Heart right ventricle (tissue), 16 donors: ENCODE results near the gene SPESP1. TPM values are rescaled to one million over a fixed set of nuclear protein-coding genes. Genes with fewer than 3 reads are reported as not detected.
"Not testable (repeated sequence)": the region's sequence is repeated elsewhere in the genome, so short reads cannot be mapped to it uniquely, and the experiment has no call there.

Experiments used
- ATAC-seq, 8 donors: fragments of 200-7000 bp; cut with Tn5 transposase; one replicate each; pipeline ENCODE4 v1.9.1; 2020; ENCODE audit warnings: mild to moderate bottlenecking in 8 of 8, moderate library complexity in 8 of 8, moderate number of reproducible peaks in 1 of 8
- DNase-seq, 2 donors: peaks; one replicate each; pipeline ENCODE4 v3.0.0-alpha.2; 2020
- H3K27ac ChIP-seq, 10 donors: fragments of 200-600 bp; sonication (generic) in 2 of 10; one replicate each; pipeline versions ENCODE4 v1.5.0 to v1.8.0; 2020 to 2022; ENCODE audit warnings: mild to moderate bottlenecking in 3 of 10
- H3K27me3 ChIP-seq, 7 donors: fragments of 200-600 bp; one replicate each; pipeline ENCODE4 v1.8.0; 2021 to 2022; ENCODE audit warnings: mild to moderate bottlenecking in 2 of 7
- H3K36me3 ChIP-seq, 9 donors: fragments of 200-600 bp; sonication (generic) in 1 of 9; one replicate each; pipeline versions ENCODE4 v1.5.0 to v1.8.0; 2020 to 2022; ENCODE audit warnings: mild to moderate bottlenecking in 2 of 9
- H3K4me1 ChIP-seq, 9 donors: fragments of 200-600 bp; sonication (generic) in 1 of 9; one replicate each; pipeline versions ENCODE4 v1.5.0 to v1.8.0; 2020 to 2022; ENCODE audit warnings: mild to moderate bottlenecking in 4 of 9
- H3K4me3 ChIP-seq, 10 donors: fragments of 200-600 bp; sonication (generic) in 2 of 10; one replicate each; pipeline versions ENCODE4 v1.5.0 to v1.8.0; 2020 to 2022; ENCODE audit warnings: mild to moderate bottlenecking in 7 of 10, moderate library complexity in 2 of 10
- H3K9me3 ChIP-seq, 11 donors: fragments of 200-600 bp in 10 of 11; sonication (generic) in 2 of 11; one replicate each; pipeline versions ENCODE4 v1.5.0 to v1.8.0; 2013 to 2022; ENCODE audit warnings: mild to moderate bottlenecking in 2 of 11, control low read depth in 1 of 11, moderate library complexity in 1 of 11
- WGBS, 2 donors: extraction: QIAGEN DNeasy Blood & Tissue Kit; methylation state at CpG; one replicate each; pipeline ENCODE4 v1.1.7; 2013; ENCODE audit warnings: inconsistent platforms in 1 of 2; 5-methylcytosine and 5-hydroxymethylcytosine counted together
- intact Hi-C, 10 donors: fragments of 100-400 bp; cut with DNase I; formaldehyde crosslinking; loops; one replicate each; pipeline versions ENCODE4 v1.11.1 to v1.14.2; 2022
- polyA plus RNA-seq, 2 donors: library from polyadenylated mRNA; stranded (reverse); fragments of 200-250 nt; gene quantifications; one replicate each; pipeline ENCODE4 v1.2.3, GENCODE V29; 2013
- total RNA-seq, 10 donors: library from RNA; stranded (reverse); fragmentation: NEBNext Ultra II Directional in 3 of 10; extraction: Animal tissue kit (Norgen Biotek cat#: 25700) in 3 of 10; gene quantifications; one replicate each; pipeline versions ENCODE4 v1.2.1 to v1.2.4, GENCODE V29; 2021 to 2023
- TF ChIP-seq, protein P1 (sequence below), 9 donors: fragments of 200-600 bp; sonication (generic) in 2 of 9; IDR thresholded peaks; one replicate each; pipeline versions ENCODE4 v1.5.0 to v1.8.0; 2021 to 2022; ENCODE audit warnings: antibody characterized with exemption in 9 of 9, mild to moderate bottlenecking in 5 of 9, moderate library complexity in 1 of 9
- donor health status: Arrhythmogenic right ventricular cardiomyopathy.
- donor health status: ischemic (EF 13 %, LVEDD 7.1; RV severe dilation, severe dysfunction).
- donor health status: healthy with polysubstance abuse.
- donor health status: DM: no; HTN: yes; CAD: no.
- donor health status: DM: no; HTN: no; CAD: no.
- donor health status: ischemic (EF 25% LVEDD 6.9; RV normal size, moderate dysfunction).
- donor health status: ischemic (EF 25% LVEDD 5.7; RV mildly dilated, moderate dysfunction).
- donor health status: healthy.
- donor health status: DM: yes; HTN: yes; CAD: no.
- donor health status: Ischemic cardiomyopathy.
- donor health status: ischemic (EF 35%, LVEDD 5.7; RV mildly dilated, moderate dysfunction).
- donor health status: nonischemic (EF 11% LVEDD 7.7; RV severe dilation, severe dysfunction).
- donor health status: DM: yes; HTN: yes; CAD: no.
- donor health status: PGD.
- donor health status: ischemic (EF 29% LVEDD 5.4; RV normal size, mild dysfunction).
- donor health status: nonischemic (EF 23%, LVEDD 6.1; RV moderate dilation, normal function).

The SPESP1 gene
- total and polyA plus RNA-seq, 12 donors = 1.0 to 10.5 (median 4.8) TPM

DNA sequence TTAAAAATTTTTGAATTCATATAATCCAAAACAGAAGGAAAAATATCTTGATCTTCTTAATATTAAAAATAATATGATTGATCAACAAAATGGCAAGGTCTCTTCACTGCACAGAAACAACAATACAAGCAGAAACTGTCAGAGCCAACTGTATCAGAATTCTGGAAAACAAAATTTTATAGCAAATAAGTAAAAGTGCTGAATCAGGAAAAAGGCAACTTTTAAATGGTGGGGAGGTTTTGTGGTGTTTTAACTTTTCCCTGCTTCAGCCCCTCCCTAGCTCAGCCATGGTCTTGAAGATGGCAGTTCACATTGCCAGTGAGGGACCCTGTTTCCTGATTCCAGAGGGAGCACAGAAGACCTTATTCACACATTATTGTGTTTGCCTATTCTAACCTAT is 37.6 kb downstream of the SPESP1 start:
- Histone ChIP-seq H3K27me3 (no peaks in the 10 kb centered on the region), H3K27ac (no peak overlapping the region), H3K9me3 (peaks cover 0 to 41% (median 8%) of the 10 kb centered on the region in 11 donors), H3K4me3 (no peak overlapping the region), H3K4me1 (peaks cover 0 to 5% (median 0%) of the 10 kb centered on the region in 9 donors), H3K36me3 (no peaks in the 10 kb centered on the region)
- intact Hi-C loops = no loop called here
- ATAC-seq (no peak), DNase-seq (no peak)
- TF ChIP-seq, protein P1, sequence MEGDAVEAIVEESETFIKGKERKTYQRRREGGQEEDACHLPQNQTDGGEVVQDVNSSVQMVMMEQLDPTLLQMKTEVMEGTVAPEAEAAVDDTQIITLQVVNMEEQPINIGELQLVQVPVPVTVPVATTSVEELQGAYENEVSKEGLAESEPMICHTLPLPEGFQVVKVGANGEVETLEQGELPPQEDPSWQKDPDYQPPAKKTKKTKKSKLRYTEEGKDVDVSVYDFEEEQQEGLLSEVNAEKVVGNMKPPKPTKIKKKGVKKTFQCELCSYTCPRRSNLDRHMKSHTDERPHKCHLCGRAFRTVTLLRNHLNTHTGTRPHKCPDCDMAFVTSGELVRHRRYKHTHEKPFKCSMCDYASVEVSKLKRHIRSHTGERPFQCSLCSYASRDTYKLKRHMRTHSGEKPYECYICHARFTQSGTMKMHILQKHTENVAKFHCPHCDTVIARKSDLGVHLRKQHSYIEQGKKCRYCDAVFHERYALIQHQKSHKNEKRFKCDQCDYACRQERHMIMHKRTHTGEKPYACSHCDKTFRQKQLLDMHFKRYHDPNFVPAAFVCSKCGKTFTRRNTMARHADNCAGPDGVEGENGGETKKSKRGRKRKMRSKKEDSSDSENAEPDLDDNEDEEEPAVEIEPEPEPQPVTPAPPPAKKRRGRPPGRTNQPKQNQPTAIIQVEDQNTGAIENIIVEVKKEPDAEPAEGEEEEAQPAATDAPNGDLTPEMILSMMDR (IDR thresholded peaks at IDR 0.05) = no peak

DNA sequence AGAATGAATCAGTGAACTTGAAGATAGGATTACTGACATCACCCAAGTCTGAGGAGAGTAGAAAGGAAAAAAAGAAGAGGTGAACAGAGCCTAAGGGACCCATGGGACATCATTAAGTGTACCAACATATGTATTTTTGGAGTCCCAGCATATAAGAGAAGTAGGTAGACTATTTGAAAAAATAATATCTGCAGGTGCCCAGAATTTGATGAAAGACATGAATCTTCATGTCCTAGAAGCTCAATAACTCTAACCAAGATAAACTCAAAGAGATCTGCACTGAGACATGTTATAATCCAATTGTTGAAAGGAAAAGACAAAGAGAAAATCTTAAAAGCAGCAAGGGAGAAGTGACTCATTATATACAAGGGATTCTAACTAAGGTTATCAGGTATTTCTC is 39.0 kb downstream of the SPESP1 start:
- Histone ChIP-seq H3K36me3 (no peaks in the 10 kb centered on the region), H3K27me3 (no peaks in the 10 kb centered on the region), H3K4me1 (peaks cover 0 to 5% (median 0%) of the 10 kb centered on the region in 9 donors), H3K27ac (no peak overlapping the region), H3K4me3 (no peak overlapping the region), H3K9me3 (peaks cover 0 to 41% (median 8%) of the 10 kb centered on the region in 11 donors)
- DNase-seq (no peak), ATAC-seq (no peak)
- intact Hi-C loops = no loop called here
- TF ChIP-seq, protein P1 (IDR thresholded peaks at IDR 0.05) = no peak

DNA sequence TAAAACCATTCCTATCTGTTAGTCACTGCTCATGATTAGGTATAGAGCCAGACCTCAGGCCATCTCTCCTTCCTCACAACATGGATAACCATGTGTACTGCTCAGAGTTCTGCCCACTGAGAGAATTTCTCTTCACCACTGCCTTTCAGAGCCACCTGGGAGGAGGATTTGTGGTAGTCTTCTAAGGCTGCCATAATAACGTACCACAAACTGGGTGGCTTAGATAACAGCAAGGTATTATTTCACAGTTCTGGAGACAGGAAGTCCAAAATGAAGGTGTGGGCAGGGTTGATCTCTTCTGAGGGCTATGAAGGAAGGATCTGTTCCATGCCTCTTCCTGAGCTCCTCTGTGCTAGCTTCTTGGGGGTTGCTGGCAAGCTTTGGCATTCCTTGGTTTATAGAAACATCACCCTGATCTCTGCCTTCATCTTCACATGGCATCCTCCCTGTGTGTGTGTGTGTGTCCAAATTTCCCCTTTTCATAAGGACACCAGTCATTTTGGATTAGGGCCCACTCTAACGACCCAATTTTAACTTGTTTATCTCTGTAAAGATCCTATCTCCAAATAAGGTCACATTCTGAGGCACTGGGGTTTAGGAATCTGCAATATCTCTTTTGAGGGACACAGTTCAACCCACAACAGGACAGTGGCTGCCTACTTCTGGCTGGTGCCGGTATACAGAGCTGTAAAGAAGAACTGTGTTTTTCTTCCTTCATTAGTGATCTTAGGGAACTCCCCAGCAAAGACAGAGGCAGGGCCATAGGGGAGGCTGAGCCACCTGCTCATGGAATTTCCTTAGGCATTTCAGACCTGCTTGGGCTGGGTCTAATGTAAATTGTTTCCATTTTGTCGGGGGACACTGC is 42.1 kb downstream of the SPESP1 start:
- TF ChIP-seq, protein P1 (IDR thresholded peaks at IDR 0.05) = no peak
- 57 to 60% methylated on average over 4 of the region's 4 CpGs for WGBS, 2 donors
- H3K4me3 ChIP-seq = no peak overlapping the region
- DNase-seq (no peak), ATAC-seq (no peak)
- intact Hi-C loops = no loop called here
- H3K9me3 ChIP-seq = peaks cover 0 to 38% (median 8%) of the 10 kb centered on the region in 11 donors
- H3K4me1 ChIP-seq = no peaks in the 10 kb centered on the region
- peaks cover 0 to 4% (median 0%) of the 10 kb centered on the region in 7 donors for H3K27me3 ChIP-seq
- no peak overlapping the region for H3K27ac ChIP-seq
- no peaks in the 10 kb centered on the region for H3K36me3 ChIP-seq

DNA sequence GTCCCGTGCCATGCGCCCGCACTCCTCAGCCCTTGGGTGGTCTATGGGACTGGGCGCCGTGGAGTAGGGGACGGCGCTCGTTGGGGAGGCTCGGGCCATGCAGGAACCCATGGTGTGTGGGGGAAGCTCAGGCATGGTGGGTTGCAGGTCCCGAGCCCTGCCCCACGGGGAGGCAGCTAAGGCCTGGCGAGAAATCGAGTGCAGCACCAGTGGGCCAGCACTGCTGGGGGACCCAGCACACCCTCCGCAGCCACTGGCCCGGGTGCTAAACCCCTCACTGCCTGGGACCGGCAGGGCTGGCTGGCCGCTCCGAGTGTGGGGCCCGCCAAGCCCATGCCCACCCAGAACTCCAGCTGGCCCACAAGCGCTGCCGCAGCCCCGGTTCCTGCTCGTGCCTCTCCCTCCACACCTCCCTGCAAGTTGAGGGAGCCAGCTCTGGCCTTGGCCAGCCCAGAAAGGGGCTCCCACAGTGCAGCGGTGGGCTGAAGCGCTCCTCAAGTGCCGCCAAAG is 45.4 kb downstream of the SPESP1 start:
- H3K4me1 ChIP-seq, H3K36me3 ChIP-seq, H3K27me3 ChIP-seq, H3K4me3 ChIP-seq, DNase-seq, intact Hi-C loops, ATAC-seq, H3K27ac ChIP-seq: not testable (repeated sequence)
- peaks cover 0 to 14% (median 0%) of the 10 kb centered on the region in 11 donors for H3K9me3 ChIP-seq
- WGBS, 2 donors = 97 to 99% methylated on average over 26 of the region's 26 CpGs

DNA sequence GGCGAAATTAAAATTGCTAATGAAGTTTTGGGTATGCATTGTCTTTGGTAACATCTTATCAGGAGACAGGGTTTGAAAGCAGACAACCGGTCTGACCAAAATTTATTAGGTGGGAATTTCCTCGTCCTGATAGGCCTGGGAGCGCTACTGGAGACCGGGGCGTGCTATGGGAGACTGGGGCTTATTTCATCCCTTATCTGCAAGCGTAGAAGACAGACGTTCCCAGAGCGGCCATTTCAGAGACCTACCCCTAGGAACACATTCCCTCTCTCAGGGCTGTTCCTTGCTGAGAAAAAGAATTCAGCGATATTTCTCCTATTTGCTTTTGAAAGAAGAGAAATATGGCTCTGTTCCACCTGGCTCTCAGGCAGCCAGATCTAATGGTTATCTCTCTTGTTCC is 47.1 kb downstream of the SPESP1 start:
- DNase-seq, H3K36me3 ChIP-seq, H3K4me3 ChIP-seq, ATAC-seq, H3K4me1 ChIP-seq, H3K27ac ChIP-seq, intact Hi-C loops, H3K27me3 ChIP-seq: not testable (repeated sequence)
- peaks cover 0 to 14% (median 0%) of the 10 kb centered on the region in 11 donors for H3K9me3 ChIP-seq
- 90 to 93% methylated on average over 10 of the region's 10 CpGs for WGBS, 2 donors
